Mononuclear cell (primary cell): ENCODE results near the gene MYD88. TPM values are rescaled to one million over a fixed set of nuclear protein-coding genes. Genes with fewer than 3 reads are reported as not detected.

Experiments
- H3K27me3 ChIP-seq: 2 replicates; pipeline ENCODE4 v1.6.0; 2011; ENCODE audit warnings: low read length, control low read depth; ENCODE audit not compliant: insufficient read depth
- H3K4me1 ChIP-seq: 2 replicates; pipeline ENCODE4 v1.5.1; 2011; ENCODE audit warnings: mild to moderate bottlenecking, low read length, control low read depth; ENCODE audit not compliant: insufficient read depth
- H3K4me3 ChIP-seq: 2 replicates; pipeline ENCODE4 v1.5.1; 2011; ENCODE audit warnings: mild to moderate bottlenecking, low read length, moderate library complexity
- H3K9me3 ChIP-seq: 2 replicates; pipeline ENCODE4 v1.5.1; 2011; ENCODE audit warnings: low read depth, mild to moderate bottlenecking, control low read depth, low read length
- total RNA-seq: library from RNA; depleted of rRNA; stranded (reverse); fragments of >200 nt; gene quantifications from one replicate; pipeline ENCODE4 v1.2.3, GENCODE V29; 2012

MYD88 gene
- total RNA-seq, 1 donor, result 23.1 TPM

DNA sequence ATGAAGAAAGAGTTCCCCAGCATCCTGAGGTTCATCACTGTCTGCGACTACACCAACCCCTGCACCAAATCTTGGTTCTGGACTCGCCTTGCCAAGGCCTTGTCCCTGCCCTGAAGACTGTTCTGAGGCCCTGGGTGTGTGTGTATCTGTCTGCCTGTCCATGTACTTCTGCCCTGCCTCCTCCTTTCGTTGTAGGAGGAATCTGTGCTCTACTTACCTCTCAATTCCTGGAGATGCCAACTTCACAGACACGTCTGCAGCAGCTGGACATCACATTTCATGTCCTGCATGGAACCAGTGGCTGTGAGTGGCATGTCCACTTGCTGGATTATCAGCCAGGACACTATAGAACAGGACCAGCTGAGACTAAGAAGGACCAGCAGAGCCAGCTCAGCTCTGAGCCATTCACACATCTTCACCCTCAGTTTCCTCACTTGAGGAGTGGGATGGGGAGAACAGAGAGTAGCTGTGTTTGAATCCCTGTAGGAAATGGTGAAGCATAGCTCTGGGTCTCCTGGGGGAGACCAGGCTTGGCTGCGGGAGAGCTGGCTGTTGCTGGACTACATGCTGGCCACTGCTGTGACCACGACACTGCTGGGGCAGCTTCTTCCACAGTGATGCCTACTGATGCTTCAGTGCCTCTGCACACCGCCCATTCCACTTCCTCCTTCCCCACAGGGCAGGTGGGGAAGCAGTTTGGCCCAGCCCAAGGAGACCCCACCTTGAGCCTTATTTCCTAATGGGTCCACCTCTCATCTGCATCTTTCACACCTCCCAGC is 2.9 kb downstream of the MYD88 start:
- peaks cover 4% of the 10 kb centered on the region for H3K9me3 ChIP-seq
- H3K4me1 ChIP-seq, result peaks cover 56% of the 10 kb centered on the region
- H3K27me3 ChIP-seq, result no peaks in the 10 kb centered on the region
- H3K4me3 ChIP-seq, result no peak overlapping the region

- Histone ChIP-seq H3K27me3 (no peaks in the 10 kb centered on the region), H3K9me3 (peaks cover 9% of the 10 kb centered on the region), H3K4me3 (no peak overlapping the region), H3K4me1 (peaks cover 59% of the 10 kb centered on the region)
Observed at GRCh38 chr3:38141952-38142273, 3.5 kb downstream of the MYD88 start.

DNA sequence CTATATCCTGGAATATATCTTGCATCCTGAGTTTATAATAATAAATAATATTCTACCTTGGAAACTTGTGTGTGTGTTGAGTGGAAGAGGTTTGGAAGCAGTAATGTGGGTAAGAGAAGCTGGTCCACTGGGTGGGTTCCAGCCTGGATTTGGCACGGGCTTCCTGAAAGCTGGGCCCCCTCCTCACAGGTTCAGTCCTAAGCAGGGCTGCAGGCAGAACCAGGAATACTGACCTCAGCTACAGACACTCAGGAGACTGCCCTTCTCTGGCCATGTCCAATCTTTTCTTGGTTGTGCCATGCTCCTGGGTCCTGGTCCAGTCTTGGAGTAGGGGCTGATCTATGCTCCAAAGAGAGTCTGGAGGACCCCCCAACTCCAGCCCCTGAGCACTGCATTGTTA is 4.5 kb downstream of the MYD88 start:
- H3K27me3 ChIP-seq, result no peaks in the 10 kb centered on the region
- H3K4me3 ChIP-seq, result no peak overlapping the region
- peaks cover 61% of the 10 kb centered on the region for H3K4me1 ChIP-seq
- peaks cover 11% of the 10 kb centered on the region for H3K9me3 ChIP-seq

- Histone ChIP-seq H3K27me3 (no peaks in the 10 kb centered on the region), H3K4me3 (no peak overlapping the region), H3K9me3 (peaks cover 11% of the 10 kb centered on the region), H3K4me1 (peaks cover 61% of the 10 kb centered on the region)
Observed at GRCh38 chr3:38143511-38143910, 5.0 kb downstream of the MYD88 start.

DNA sequence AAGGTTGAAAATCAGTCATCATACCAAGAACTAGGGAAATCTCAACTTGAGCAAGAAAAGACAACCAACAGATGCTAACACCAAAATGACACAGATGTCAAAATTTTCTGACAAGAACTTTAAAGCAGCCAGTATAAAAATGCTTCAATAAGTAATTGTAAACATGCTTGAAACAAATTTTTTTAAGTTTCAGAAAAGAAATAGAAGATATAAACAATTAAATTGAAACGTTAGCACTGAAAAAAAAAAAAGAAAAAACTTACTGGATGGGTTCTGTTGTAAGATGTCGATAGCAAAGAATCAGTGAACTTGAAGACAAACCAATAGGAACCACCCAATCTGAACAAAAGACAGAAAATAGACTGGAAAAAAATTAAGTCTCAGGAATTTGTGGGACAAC is 8.0 kb downstream of the MYD88 start:
- peaks cover 65% of the 10 kb centered on the region for H3K4me1 ChIP-seq
- no peaks in the 10 kb centered on the region for H3K27me3 ChIP-seq
- no peak overlapping the region for H3K4me3 ChIP-seq
- peaks cover 11% of the 10 kb centered on the region for H3K9me3 ChIP-seq

DNA sequence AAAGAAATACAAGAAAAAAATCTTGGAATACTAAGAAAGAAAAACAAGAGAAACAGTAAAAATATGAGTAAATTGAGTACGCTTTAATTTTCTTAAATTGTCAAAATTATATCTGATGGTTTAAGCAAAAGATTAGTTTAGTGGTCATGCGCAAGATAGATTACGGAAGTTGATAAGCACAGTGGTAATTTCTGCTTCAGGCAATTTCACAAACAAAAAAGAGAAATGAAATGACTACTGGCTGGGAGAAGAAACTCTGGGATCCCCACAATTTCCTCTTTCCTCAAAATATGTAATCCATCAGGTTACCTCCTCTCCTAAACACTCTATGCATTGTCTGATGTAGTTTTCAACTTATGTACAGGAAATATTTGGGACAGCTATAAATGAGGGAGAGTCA is 9.0 kb downstream of the MYD88 start:
- Histone ChIP-seq H3K4me3 (no peak overlapping the region), H3K9me3 (peaks cover 11% of the 10 kb centered on the region), H3K4me1 (peaks cover 69% of the 10 kb centered on the region), H3K27me3 (no peaks in the 10 kb centered on the region)

GRCh38 chr3:38148311-38148882 is 9.9 kb downstream of the MYD88 start:
- Histone ChIP-seq H3K9me3 (peaks cover 11% of the 10 kb centered on the region), H3K4me3 (no peak overlapping the region), H3K4me1 (peaks cover 72% of the 10 kb centered on the region), H3K27me3 (no peaks in the 10 kb centered on the region)

DNA sequence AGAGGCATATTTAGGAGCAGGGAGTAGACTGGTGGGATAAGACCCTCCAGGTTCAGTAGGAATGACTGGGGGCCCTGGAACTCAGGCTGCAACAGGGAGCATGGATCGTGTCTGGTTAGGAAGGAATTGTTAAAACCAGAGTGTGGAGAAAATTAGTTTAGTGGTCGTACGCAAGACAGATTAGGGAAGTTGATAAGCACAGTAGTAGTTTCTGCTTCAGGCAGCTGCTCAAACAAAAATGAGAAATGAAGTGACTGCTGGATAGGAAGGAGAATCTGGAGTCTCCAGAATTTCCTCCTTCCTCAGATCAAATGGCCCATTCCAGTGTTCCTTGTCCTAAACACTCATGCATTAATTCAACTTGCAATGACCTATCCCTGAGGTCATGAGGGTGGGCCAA is 11.2 kb downstream of the MYD88 start:
- H3K27me3 ChIP-seq, result no peaks in the 10 kb centered on the region
- no peak overlapping the region for H3K4me3 ChIP-seq
- peaks cover 11% of the 10 kb centered on the region for H3K9me3 ChIP-seq
- H3K4me1 ChIP-seq, result peaks cover 79% of the 10 kb centered on the region

DNA sequence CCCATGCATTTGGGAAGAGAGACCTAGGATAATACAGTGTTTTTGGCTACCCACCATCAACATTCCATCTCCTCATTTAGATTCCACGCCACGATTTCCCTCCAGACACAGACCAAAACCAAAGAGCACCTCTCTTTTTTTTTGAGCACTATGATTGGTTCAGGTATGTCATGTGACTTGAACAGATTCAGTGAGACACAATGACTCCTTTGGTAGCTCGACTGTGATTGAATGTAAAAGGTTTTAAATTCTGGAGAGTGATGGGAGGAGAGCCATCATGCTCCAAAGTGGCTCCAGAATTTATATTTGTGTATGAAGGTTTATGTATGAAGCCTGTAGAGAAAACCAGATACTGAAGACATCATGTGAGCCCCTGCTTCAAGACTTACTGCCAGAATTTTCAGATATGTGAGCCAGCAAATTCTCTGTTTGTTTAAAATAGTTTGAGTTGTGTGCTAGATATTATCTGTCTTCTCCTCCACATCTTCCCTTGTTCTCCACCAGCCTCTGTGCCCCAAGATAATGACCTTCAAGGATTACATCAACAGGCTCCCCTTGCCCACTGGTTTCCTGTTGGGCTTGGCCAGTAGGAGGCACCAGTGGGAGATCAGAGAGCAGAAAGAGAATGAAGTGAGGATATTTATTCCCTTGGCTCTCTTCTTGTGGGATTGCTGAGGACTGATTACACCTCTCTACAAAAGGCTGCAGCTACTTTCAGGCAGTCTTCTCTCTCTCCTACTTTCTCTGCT is 12.5 kb downstream of the MYD88 start:
- Histone ChIP-seq H3K9me3 (peaks cover 11% of the 10 kb centered on the region), H3K4me1 (peaks cover 82% of the 10 kb centered on the region), H3K4me3 (no peak overlapping the region), H3K27me3 (no peaks in the 10 kb centered on the region)

GRCh38 chr3:38151667-38152265 is 13.3 kb downstream of the MYD88 start:
- Histone ChIP-seq H3K9me3 (peaks cover 3% of the 10 kb centered on the region), H3K4me1 (peaks cover 75% of the 10 kb centered on the region), H3K27me3 (no peaks in the 10 kb centered on the region), H3K4me3 (no peak overlapping the region)

- Histone ChIP-seq H3K4me3 (no peak overlapping the region), H3K4me1 (peaks cover 69% of the 10 kb centered on the region), H3K9me3 (no peaks in the 10 kb centered on the region), H3K27me3 (no peaks in the 10 kb centered on the region)
Observed at GRCh38 chr3:38152609-38153008, 14.1 kb downstream of the MYD88 start.

GRCh38 chr3:38153221-38153620 is 14.8 kb downstream of the MYD88 start:
- Histone ChIP-seq H3K4me1 (peaks cover 63% of the 10 kb centered on the region), H3K4me3 (no peak overlapping the region), H3K27me3 (no peaks in the 10 kb centered on the region), H3K9me3 (no peaks in the 10 kb centered on the region)

DNA sequence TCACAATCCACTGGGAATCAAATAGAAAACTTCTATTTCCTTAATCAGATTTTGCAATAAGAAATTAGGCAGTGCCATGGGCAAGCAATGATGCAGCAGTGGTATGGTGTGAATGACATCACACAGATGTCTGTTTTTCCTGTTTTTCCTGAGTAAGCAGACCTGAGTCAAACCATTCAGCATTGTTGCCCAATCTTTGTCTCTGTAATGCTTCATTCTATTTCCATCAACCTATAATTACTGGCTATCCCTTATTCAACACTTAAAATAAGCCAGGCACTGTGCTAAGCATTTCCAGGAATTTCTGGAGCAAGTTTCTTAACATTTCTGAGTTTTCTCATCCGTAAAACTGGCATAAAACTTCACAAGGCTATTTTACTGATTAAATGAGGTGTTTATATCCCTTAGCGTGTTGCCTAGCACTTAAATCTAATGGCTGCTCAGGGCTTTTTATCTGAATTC is 15.6 kb downstream of the MYD88 start:
- H3K27me3 ChIP-seq, result no peaks in the 10 kb centered on the region
- no peak overlapping the region for H3K4me3 ChIP-seq
- H3K4me1 ChIP-seq, result peaks cover 58% of the 10 kb centered on the region
- H3K9me3 ChIP-seq, result no peaks in the 10 kb centered on the region

DNA sequence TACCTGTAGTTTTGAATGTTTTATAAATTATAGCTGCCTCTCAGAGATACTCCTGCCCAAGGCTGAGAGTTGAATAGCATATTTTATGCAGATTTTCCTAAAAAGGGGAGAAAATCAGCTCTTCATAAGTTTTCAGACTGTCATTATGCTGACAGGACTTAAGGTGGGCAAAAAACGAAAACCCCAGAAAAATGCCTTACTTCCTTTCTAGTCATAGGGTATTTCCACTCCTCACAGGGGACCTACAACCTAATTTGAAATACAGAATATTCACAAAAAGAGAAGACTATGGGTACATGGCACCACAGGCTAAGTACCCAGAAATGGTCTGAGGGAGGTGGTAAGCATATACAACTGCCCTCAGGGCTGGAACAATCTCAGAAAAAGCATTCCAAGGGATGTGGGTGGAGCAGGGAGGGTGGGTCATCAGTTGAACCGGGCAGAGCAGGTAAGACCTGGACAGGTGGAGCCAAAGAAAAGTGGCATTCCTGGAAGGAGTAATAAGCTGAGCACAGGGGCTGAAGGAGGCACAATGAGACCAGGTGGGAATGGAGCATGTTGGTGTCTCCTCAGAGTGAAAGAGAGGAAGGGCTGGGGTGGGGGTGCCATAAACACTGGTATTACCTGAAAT is 16.3 kb downstream of the MYD88 start:
- peaks cover 51% of the 10 kb centered on the region for H3K4me1 ChIP-seq
- H3K27me3 ChIP-seq, result no peaks in the 10 kb centered on the region
- H3K9me3 ChIP-seq, result no peaks in the 10 kb centered on the region
- H3K4me3 ChIP-seq, result no peak overlapping the region

DNA sequence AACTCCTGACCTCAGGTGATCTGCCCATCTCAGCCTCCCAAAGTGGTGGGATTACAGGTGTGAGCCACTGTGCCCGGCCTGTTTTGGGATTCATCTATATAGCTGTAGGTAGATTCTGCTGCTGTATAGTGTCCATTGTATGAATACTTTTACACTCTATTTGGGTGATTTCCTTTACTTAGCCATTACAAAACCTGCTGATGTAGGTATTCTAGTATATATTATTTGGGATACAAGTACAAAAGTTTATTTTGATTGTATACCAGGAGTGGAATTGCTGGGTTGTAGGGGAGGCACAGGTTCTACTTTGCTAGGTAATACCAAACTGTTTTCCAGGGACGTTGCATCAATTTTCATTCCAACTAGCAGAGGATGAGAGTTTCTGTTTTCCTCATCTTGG is 17.4 kb downstream of the MYD88 start:
- Histone ChIP-seq H3K27me3 (no peaks in the 10 kb centered on the region), H3K4me3 (no peak overlapping the region), H3K9me3 (no peaks in the 10 kb centered on the region), H3K4me1 (peaks cover 42% of the 10 kb centered on the region)
